PC-9 (cell line): ENCODE data around the gene EIF3I.

ENCODE experiments used
- CTCF ChIP-seq: fragments of 200-600 bp; sonication (generic); conservative IDR thresholded peaks from 2 replicates; pipeline ENCODE4 v1.6.1; 2017; ENCODE audit warnings: mixed run types, antibody characterized with exemption, mild to moderate bottlenecking, moderate library complexity
- EZH2 ChIP-seq: fragments of 200-600 bp; sonication (generic); IDR thresholded peaks from 2 replicates; pipeline ENCODE4 v1.8.0; 2017; ENCODE audit warnings: antibody characterized with exemption, low read depth

GRCh38 chr1:32208469-32208868 lies 13.7 kb upstream of the EIF3I start:
- TF ChIP-seq EZH2 (no peak), CTCF (no peak)
